BE2C (cell line): ENCODE measurements around the gene SLC1A1.

Source experiments
- DNase-seq: peaks from one replicate; pipeline ENCODE4 v3.0.0-alpha.2; 2020
- H3K27me3 ChIP-seq: fragments of 250-450 bp; sonication (Bioruptor Pico); 2 replicates; pipeline ENCODE4 v1.5.1; 2020; ENCODE audit warnings: mild to moderate bottlenecking
- H3K36me3 ChIP-seq: fragments of 250-450 bp; sonication (Bioruptor Pico); 2 replicates; pipeline ENCODE4 v1.5.1; 2020; ENCODE audit warnings: mild to moderate bottlenecking
- H3K4me1 ChIP-seq: fragments of 250-450 bp; sonication (Bioruptor Pico); 2 replicates; pipeline ENCODE4 v1.5.1; 2020
- H3K4me3 ChIP-seq: 2 replicates; pipeline ENCODE4 v1.5.1; 2011; ENCODE audit warnings: low read depth, low read length
- H3K9me3 ChIP-seq: fragments of 250-450 bp; sonication (Bioruptor Pico); 2 replicates; pipeline ENCODE4 v1.5.1; 2020
- TF ChIP-seq, protein P1 (sequence below): IDR thresholded peaks from 2 replicates; pipeline ENCODE4 v1.5.1; 2012; ENCODE audit warnings: mild to moderate bottlenecking, low read depth, low read length

The SLC1A1 gene

DNA sequence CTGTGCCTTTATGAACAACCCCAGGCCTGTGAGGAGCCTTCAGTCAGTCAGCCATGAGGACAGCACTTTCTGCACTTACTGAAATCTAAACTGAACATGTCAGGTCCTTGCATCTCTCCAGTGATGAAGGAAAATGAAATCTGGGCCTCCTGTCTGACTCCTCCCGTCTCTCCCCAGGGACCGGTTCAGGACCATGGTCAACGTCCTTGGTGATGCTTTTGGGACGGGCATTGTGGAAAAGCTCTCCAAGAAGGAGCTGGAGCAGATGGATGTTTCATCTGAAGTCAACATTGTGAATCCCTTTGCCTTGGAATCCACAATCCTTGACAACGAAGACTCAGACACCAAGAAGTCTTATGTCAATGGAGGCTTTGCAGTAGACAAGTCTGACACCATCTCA is 94.9 kb downstream of the SLC1A1 start:
- Histone ChIP-seq H3K27me3 (no peaks in the 10 kb centered on the region), H3K36me3 (no peaks in the 10 kb centered on the region), H3K4me1 (no peaks in the 10 kb centered on the region), H3K4me3 (no peak overlapping the region), H3K9me3 (no peaks in the 10 kb centered on the region; the same call in 1 of the 2 replicates)
- DNase-seq, result no peak
- TF ChIP-seq, protein P1, sequence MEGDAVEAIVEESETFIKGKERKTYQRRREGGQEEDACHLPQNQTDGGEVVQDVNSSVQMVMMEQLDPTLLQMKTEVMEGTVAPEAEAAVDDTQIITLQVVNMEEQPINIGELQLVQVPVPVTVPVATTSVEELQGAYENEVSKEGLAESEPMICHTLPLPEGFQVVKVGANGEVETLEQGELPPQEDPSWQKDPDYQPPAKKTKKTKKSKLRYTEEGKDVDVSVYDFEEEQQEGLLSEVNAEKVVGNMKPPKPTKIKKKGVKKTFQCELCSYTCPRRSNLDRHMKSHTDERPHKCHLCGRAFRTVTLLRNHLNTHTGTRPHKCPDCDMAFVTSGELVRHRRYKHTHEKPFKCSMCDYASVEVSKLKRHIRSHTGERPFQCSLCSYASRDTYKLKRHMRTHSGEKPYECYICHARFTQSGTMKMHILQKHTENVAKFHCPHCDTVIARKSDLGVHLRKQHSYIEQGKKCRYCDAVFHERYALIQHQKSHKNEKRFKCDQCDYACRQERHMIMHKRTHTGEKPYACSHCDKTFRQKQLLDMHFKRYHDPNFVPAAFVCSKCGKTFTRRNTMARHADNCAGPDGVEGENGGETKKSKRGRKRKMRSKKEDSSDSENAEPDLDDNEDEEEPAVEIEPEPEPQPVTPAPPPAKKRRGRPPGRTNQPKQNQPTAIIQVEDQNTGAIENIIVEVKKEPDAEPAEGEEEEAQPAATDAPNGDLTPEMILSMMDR, result no peak

DNA sequence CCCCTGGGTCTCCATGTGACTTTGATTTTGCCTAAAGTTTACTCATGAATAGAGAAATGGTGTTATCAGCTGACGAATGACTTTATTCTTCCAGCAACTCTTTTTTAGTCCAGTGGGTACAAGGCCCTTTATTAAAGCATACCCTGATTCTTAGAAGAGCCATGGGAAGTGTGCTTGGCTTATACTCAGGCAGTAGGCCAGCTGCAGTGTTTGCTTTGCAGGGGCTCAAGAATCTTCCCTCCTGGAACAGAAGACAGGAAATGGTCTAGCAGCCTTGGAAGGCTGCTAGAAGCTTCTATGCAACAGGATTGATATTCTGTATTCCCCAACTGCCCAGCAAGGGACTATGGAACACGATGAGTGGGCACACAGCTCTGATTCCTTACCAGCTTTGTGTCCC is 98.5 kb downstream of the SLC1A1 start:
- no peaks in the 10 kb centered on the region for H3K9me3 ChIP-seq

DNA sequence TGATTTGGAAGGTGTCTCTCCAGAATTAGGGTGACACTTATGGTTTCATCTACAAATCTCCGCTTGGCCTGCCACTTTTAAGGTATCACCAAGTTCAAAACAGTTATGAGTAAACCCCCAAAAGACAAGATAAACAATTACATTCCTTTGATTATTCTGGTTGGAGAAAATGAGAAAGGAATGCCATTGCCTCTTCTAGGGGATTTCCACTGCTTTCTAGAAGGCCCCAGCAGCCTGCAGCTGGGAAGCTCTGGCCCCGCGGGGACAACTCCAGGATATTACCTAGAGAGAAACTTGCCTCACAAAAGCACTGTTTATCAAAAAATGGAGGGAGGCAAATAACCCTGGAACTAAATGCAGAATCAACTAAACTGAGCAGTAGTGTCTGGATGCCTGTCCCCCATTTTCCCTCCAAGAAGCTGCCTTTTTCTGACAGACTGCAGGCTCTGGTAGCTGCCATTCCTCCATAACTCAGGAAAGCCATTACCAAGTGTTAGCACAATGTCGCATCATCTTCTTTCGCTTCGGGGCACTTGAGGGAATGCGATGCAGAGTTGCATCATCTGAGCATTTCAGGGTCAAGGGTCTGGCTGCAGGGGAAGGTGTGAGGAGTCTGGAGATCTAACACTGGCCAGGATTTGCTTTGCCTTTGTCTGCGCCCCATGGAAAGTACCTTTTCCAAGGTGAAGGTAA is 100.3 kb downstream of the SLC1A1 start:
- DNase-seq, result no peak
- Histone ChIP-seq H3K9me3 (no peaks in the 10 kb centered on the region), H3K27me3 (no peaks in the 10 kb centered on the region; the same call in none of the 2 replicates), H3K4me1 (no peaks in the 10 kb centered on the region), H3K4me3 (no peak overlapping the region), H3K36me3 (no peaks in the 10 kb centered on the region)
- TF ChIP-seq, protein P1, result no peak

More for the DNA sequence above, 98.5 kb downstream of the SLC1A1 start:
- no peak overlapping the region for H3K4me3 ChIP-seq
- TF ChIP-seq, protein P1, result no peak
- no peak for DNase-seq
- no peaks in the 10 kb centered on the region; the same call in 1 of the 2 replicates for H3K27me3 ChIP-seq
- H3K4me1 ChIP-seq, result no peaks in the 10 kb centered on the region
- H3K36me3 ChIP-seq, result no peaks in the 10 kb centered on the region

DNA sequence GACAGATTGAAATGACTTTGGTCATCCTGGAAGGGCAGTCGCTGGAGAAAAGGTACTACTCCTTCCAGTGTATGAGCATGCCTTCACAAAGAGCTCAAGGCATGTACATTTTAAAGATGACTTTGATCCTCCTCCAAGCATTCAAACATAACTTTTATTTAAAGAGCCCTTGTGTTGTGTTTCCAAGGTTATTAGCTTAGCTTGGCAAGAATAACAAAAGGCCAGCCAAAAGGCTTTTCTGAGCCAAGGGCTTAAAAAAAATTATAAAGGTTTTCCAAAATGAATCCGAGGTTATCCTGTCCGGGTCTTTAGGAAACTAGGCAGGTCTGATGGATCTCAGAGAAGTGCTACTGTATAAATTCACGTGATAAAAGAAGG is 100.8 kb downstream of the SLC1A1 start:
- Histone ChIP-seq H3K36me3 (no peaks in the 10 kb centered on the region), H3K4me1 (no peaks in the 10 kb centered on the region), H3K27me3 (no peaks in the 10 kb centered on the region; the same call in none of the 2 replicates), H3K4me3 (no peak overlapping the region), H3K9me3 (no peaks in the 10 kb centered on the region)
- DNase-seq, result no peak
- TF ChIP-seq, protein P1, result no peak

DNA sequence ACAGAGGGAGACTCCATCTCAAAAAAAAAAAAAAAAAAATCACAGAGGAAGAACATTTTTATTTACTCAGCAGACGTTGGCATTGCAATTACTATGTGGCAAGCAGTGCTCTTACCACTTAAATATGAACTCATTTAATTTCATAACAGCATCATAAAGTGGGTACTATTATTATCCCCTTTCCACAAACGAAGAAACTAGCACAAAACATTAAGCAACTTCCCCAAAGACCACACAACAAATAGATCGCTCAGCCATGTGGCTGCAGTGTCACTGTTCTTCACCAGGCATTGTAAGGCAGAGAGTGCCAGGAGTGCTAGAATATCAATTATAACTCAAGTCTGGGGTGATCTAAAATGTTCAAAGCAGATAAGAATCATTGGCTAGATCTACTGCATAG is 102.0 kb downstream of the SLC1A1 start:
- Histone ChIP-seq H3K4me3 (no peak overlapping the region), H3K27me3 (no peaks in the 10 kb centered on the region; the same call in none of the 2 replicates), H3K9me3 (no peaks in the 10 kb centered on the region), H3K4me1 (no peaks in the 10 kb centered on the region), H3K36me3 (no peaks in the 10 kb centered on the region)
- TF ChIP-seq, protein P1, result no peak
- DNase-seq, result no peak

DNA sequence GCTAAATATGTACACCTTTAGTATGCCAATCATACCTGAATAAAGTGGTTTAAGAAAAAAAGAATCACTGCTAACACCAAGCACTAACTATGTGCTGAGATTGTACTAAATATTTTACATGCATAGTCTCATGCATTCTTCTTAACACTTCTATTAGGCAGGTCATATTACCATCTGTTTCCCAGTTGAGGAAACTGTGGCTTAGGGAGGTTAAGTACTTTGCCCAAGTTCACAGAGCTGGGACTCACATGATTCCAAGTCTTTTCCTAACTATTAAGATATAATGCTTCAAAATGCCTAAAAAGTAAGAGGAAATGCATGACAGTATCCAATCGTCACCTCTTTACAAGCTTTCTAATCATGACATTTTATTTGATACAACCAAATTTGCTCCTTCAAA is 102.6 kb downstream of the SLC1A1 start:
- Histone ChIP-seq H3K4me1 (no peaks in the 10 kb centered on the region), H3K4me3 (no peak overlapping the region), H3K9me3 (no peaks in the 10 kb centered on the region), H3K36me3 (no peaks in the 10 kb centered on the region), H3K27me3 (no peaks in the 10 kb centered on the region; the same call in none of the 2 replicates)
- TF ChIP-seq, protein P1, result no peak
- DNase-seq, result no peak
